DMS53 treated with DMSO at 0.1 percent for 48 hours (cell line): ENCODE results near the gene SLX1B.
"Not testable (repeated sequence)": the region's sequence is repeated elsewhere in the genome, so short reads cannot be mapped to it uniquely, and the experiment has no call there.

ENCODE experiments used
- DNase-seq: peaks from one replicate; lab custom pipeline; 2025; ENCODE audit not compliant: unreplicated experiment; lab: John Stamatoyannopoulos, UW

SLX1B gene

DNA sequence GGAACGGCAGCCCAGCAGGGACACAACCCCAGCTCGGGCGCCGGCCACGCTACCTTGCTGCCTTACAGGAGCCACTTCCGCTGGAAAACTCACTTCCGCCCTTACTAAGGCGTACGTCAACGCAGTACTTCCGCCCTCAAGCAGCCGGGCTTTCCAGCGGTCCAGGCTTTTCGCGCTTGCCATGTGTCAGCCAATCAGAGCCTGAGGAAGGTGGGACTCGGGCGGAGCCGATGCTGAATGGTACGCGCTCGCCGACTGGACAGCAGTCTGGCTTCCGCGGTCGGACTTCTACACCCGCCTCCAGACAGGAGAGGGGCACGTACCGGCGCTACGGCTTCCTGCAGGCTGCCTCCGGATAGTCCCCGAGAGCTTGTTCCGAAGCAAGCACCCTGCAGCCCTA, at the start of gene SLX1B, which contains the start of gene BOLA2:
Gene SLX1B (plus strand): TSS at position 265 of the 400 bp plus-strand sequence.
Gene BOLA2 (minus strand): TSS at position 83 of the 400 bp plus-strand sequence. CDS start 98 bp downstream, outside the sequence.
- not testable (repeated sequence) for DNase-seq

DNA sequence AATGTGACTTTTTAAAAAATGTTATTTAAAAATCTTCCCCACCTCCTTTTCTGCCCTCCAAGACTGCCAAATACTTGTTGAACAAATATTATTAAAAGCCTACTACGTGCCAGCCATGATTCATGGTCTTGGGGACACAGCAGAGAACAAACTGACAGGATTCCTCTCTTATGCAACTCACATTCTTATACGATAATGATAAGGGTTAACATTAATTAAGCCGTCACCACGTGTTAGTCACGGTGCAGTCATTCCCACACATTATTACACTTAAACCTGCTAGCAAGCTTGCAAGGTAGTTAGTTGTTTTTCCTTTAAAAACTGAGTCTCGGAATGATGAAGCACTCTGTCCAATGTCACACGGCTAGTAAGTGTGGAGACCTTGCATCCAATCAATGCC, 49.1 kb upstream of the SLX1B start:
- DNase-seq, result not testable (repeated sequence)

DNA sequence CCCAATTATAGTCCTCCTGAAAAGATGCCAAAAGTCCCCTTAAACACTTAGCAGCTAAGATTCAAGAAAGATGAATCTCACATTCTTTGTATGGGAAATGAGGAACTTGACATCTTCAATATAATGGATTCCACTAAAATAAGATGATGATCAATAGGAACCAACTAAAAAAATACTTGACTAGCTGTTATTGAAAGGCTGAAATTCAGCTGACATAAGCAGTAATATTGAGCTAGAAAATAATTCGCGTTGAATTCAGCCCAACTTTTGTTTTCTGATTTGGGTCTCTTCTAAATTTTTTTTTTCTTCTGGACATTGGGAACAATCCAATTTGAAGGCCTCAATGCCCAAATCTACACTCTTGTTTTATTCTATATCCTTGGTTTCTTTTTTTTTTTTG, 30.7 kb upstream of the SLX1B start:
- DNase-seq, result not testable (repeated sequence)

DNA sequence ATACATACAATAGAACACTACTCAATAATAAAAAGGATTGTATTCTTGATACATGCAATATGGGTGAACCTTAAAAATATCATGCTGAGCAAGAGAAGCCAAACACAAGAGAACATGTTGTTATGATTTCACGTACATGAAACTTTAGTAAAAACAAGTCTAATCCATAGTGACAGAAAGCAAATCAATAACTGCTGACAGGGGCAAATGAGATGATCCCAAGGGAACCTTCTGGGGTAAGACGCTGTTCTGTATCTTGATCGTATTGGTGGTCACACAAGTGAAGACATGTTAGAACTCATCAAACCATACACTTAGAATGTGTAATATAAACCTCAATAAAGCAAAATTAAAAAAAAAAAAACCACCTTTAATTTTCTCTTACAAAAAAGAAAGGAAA, 28.9 kb upstream of the SLX1B start:
- not testable (repeated sequence) for DNase-seq

DNA sequence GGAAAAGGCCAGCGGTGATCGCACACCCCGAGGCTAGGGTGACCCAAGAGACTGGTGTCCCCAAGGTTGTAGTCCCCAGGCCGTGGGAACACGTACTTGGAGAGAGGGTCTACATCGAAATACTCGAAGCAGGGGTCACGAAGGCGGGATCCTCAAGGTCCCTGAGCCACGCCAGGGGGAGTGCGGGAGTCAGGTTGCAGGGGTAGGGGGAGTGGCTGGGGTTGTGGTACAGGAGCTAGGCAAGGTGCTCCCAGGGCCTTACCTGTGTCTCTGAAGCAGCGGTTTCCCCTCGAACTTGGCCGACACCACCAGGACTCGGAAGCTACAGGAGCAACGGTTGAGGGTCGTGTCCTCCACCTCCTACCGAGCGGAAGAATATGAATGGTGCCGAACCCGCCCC, 579 bp upstream of the SLX1B start:
- DNase-seq, result not testable (repeated sequence)

DNA sequence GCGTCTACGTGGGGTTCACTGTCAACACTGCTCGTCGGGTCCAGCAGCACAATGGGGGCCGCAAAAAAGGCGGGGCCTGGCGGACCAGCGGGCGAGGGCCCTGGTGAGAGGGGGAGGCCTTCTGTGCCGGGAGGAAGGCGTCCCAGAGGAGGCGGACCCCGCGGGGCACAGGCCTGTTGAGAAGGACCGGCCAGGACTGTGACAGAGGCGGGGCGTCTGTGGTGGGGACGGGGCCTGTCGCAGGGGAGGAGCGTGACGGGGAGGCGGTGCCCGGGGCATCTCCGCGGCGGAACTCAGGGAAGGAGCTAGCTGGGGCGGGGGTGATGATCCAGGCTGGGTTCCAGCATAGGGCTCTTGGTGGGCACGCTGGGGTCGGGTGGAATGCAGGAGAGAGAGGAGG, 495 bp downstream of the SLX1B start:
- DNase-seq, result not testable (repeated sequence)

DNA sequence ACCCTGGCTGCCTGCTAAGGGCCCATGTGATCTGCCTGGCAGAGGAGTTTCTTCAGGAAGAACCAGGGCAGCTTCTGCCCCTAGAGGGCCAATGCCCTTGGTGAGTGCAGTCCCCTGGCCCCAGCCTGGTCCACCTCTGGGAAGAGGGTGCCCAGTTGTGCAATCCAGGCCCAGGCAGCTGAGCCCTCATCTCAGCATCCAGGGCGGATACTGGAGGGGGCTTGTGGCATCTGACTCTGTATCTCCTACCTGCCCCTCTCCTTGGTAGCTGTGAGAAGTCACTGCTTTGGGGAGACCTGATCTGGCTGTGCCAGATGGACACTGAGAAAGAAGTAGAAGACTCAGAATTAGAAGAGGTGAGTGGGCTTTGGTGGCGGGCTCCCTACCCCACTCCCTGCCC, 3.3 kb downstream of the SLX1B start:
- not testable (repeated sequence) for DNase-seq

DNA sequence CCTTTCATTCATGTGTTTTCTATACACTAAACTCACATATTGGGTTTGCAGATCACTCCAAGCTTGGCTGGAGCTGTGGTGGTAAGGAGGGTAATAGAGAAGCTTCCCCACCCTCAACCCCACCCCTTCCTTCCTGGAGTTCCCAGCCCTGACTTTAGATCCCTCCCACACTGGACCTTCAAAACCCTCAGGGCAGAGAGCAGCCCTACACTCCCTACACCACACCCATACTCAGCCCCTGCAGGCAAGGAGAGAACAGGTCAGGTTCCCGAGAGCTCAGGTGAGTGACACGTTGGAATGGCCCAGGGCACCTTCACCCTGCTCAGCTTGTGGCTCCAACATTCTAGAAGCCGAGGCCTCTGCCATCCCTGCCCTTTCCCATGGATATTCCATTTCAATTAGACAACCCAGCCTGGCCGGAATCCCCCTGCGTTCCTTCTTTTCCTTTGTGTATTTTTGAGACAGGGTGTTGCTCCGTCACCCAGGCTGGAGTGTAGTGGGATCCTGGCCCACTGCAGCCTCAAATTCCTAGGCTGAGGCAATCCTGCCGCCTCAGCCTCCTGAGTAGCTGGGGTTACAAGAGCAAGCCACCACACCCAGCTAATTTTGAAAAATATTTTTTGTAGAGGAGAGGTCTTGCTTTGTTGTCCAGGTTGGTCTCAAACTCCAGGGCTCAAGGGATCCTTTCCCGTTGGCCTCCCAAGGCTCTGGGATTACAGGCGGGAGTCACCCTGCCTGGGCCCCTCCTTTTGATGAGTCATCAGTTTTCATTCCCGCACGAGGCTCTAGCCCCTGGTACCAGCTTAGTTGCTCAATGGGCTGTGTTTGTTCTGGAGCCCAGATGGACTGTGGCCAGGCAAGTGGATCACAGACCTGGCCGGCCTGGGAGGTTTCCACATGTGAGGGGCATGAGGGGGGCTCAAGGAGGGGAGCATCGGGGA, 5.6 kb downstream of the SLX1B start, which contains the start of gene SULT1A4:
Gene SULT1A4 (plus strand): TSS at position 208 of the 941 bp plus-strand sequence. CDS start 1,473 bp downstream, outside the sequence.
- DNase-seq, result not testable (repeated sequence)

DNA sequence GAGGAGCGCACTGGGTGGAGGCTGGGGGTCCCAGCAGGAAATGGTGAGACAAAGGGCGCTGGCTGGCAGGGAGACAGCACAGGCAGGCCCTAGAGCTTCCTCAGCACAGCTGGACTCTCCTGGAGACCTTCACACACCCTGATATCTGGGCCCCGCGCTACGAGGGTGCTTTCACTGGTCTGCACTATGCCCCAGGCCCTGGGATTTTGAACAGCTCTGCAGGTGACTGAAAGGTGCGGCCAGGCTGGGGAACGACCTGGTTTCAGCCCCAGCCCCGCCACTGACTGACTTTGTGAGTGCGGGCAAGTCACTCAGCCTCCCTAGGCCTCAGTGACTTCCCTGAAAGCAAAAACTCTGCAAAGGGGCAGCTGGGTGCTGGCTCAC, 6.3 kb downstream of the SLX1B start:
- DNase-seq, result not testable (repeated sequence)

DNA sequence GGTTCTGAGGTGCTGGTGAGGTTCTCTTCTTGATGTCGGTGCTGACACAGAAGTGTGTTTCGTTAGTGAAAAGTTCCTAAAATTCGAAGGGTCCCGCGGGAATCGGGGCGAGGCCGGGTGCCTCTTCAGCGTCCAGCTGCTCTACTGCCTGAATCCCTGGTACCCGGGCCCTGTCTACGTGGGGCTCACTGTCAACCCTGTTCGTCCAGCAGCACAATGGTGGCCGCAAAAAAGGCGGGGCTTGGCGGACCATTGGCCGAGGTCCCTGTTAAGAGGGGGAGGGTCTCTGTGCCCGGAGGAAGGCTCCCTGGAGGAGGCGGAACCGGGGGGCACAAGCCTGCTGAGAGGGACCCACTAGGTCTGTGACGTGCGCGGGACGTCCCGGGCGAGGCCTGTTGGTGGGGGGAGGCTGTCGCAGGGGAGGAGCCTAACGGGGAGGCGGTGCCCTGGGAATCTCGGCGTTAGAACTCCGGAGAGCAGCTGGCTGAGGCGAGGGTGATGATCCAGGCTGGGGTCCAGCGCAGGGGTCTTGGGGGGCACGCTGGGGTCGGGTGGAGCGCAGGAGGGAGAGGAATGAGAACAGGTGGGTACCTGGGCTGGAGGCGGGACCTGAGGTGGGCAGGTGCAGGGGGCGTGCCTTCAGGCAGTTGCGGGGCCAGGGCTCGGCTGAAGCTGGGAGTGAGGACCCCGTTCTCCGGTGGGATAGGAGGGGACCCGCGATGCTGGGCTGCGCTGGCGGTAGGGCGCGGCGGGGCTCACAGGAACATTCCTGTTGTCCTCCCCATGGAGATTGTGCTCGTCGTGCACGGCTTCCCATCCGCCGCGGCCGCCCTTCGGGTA, 11.9 kb downstream of the SLX1B start:
- not testable (repeated sequence) for DNase-seq

DNA sequence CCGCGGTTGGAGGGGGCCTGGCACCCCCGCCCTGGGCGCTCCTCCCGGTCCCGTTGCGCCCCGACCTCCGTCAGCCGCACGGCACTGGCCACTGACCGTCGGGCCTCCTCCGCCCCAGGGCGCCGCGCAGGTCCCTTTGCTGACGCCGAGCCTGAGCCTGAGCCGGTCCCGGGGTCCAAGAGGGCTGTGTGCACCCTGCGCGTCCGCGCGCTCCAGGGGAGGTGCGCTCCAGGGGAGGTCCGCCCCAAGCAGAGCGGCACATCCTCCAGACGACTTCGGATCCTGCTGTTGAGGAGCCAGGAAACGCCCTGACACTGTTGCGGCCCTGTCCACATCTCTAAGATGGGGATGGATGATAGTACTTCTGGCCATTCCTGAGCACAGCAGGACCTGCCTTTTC, 12.6 kb downstream of the SLX1B start:
- DNase-seq, result not testable (repeated sequence)

DNA sequence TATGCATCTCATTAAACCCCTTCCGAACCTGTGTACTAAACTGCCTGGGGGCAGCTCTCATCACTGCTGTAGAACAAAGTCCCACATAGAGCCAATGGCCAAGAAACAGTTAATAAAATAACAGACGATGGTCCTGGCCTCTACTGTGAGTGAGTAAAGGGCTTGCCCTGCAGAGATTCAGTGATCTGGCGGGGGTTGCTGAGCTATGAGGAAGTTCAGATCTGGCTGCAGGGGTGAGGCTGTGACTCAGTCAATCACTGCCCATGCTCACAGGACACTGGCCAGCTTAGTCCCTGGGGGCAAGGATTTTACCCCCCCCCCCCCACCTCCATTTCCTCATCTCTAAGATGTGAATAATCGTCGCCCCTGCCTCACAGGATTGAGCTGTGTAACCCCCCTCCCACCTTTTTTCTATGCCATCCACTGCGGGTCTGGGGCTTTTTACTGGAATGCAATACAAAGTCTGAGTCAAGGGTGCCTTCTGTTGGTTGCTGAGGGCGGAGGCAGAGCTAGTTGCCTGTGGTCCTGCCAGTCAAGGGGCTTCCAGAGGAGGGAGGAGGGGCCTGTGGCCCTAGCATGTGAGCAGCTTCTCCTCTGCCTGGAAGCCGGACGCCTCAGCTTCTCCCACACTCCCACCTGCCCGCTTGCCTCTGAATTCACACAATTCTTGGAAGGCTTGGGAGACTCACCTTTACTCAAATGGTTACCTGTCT, 13.5 kb downstream of the SLX1B start:
- not testable (repeated sequence) for DNase-seq

DNA sequence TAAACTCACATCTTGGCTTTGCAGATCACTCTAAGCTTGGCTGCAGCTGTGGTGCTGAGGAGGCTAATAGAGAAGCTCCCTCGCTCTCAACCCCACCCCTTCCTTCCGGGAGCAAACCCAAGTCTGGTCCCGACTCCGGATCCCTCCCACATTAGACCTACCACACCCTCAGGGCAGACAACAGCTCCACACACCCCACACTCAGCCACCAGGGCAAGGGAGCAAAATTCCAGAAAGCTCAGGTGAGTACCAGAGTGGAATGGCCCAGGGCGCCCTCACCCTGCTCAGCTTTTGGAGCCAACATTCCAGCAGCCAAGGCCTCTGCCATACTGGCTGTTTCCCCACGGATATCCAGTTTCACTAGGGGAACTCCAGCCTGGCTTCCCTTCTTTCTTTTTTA, 15.3 kb downstream of the SLX1B start:
- DNase-seq, result not testable (repeated sequence)

DNA sequence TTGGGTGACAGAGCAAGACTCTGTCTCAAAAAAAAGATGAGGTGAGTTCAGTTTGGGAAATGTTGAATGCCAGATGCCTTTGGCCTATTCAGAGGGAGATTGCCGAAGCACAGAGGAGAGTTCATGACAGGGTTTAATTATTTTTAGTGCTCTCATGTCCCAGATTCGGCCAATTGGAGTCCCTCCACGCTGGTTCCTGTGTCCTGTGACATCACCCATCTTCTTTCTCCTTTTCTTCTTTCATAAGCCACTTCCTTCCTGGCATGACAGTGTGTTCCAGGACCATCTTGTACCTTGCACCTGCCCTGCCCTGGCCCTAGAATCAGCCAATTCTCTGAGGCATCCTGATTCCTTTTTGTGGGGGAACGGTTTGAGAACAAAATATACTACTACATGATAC, 17.7 kb downstream of the SLX1B start:
- DNase-seq, result not testable (repeated sequence)

DNA sequence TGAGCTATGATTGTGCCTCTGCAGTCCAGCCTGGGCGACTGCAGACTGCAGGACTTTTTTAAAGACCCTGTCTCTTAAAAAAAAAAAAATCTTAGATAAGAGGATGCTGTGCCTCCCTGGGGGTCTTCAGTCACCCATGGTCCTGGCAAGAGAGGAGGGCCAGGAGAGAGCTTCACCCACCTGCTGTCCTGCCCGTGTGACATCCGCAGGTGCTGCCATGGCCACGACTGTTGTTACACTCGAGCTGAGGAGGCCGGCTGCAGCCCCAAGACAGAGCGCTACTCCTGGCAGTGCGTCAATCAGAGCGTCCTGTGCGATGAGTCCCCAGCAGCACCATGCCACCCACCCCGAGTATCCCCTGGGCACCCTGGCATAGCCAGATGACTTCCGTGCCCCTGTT, 27.9 kb downstream of the SLX1B start:
- DNase-seq, result not testable (repeated sequence)

DNA sequence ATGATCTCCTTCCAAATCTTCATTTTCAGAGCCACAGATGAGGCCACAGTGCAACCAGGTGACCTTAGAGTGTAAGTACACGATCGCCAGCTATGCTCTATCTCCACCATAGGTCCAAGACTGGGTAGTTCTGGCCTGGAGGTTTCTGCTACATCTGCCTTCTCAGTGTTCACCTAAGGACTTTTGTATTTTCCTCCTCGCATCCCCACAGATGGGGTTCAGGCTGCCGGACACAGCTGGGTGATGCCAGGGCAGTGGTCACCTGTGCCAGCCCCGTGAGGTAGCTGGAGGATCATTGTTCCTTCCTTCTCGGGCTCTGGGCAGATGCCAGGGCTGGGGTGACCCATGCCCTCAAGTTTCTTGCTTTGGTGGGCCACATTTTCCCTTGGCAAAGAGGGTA, 52.0 kb downstream of the SLX1B start, which contains the start of gene NPIPB12:
Gene NPIPB12 (minus strand): TSS at position 101 of the 400 bp plus-strand sequence.
- not testable (repeated sequence) for DNase-seq
